B cell (primary cell): ENCODE results near the gene PIWIL1. TPM values are rescaled to one million over a fixed set of nuclear protein-coding genes. Genes with fewer than 3 reads are reported as not detected.

Source experiments
- ATAC-seq: fragments of 200-7000 bp; cut with Tn5 transposase; one replicate; pipeline ENCODE4 v1.10.0; 2021; ENCODE audit warnings: low read depth, mild to moderate bottlenecking, moderate number of reproducible peaks, moderate library complexity
- CTCF ChIA-PET: fragments of 350-600 bp; sonication (Branson Sonifier 250); formaldehyde crosslinking; loops from one replicate; lab custom pipeline; 2021; ENCODE audit warnings: antibody characterized with exemption, inconsistent platforms; lab: Charles Lee
- POLR2A ChIA-PET: fragments of 350-600 bp; sonication (Branson Sonifier 250); formaldehyde crosslinking; loops from one replicate; lab custom pipeline; 2021; ENCODE audit warnings: antibody characterized with exemption; lab: Charles Lee
- DNase-seq: peaks from one replicate; pipeline ENCODE4 v3.0.0; 2013
- H2AFZ ChIP-seq: 2 replicates; pipeline ENCODE4 v1.6.1; 2012; ENCODE audit warnings: mild to moderate bottlenecking, low read depth, low read length; ENCODE audit not compliant: insufficient read depth, poor library complexity, severe bottlenecking
- H3K27ac ChIP-seq, 2 donors: 1 replicate in 1 of 2; 2 replicates in 1 of 2; pipeline ENCODE4 v1.5.1; 2012 to 2013; ENCODE audit warnings: low read length in 2 of 2, mild to moderate bottlenecking in 2 of 2, moderate library complexity in 1 of 2
- H3K27me3 ChIP-seq, 4 experiments: fragments of 200-600 bp in 1 of 4; sonication (generic) in 1 of 4; replicated peaks in 1 of 4; 1 replicate in 2 of 4; 2 replicates in 2 of 4; pipeline versions ENCODE4 v1.6.1 to v1.7.0; 2013 to 2016; ENCODE audit warnings: low read length in 3 of 4, mild to moderate bottlenecking in 2 of 4, mixed read lengths in 1 of 4, moderate library complexity in 1 of 4; ENCODE audit not compliant: insufficient read depth in 4 of 4, control insufficient read depth in 3 of 4; ENCODE audit errors: control extremely low read depth in 1 of 4
- H3K36me3 ChIP-seq, 2 experiments: replicated peaks in 1 of 2; 1 replicate in 1 of 2; 2 replicates in 1 of 2; pipeline versions ENCODE4 v1.6.1 to v1.7.1; 2013; ENCODE audit warnings: low read length in 1 of 2; ENCODE audit not compliant: insufficient read depth in 2 of 2, control insufficient read depth in 1 of 2; ENCODE audit errors: control extremely low read depth in 1 of 2, extremely low read depth in 1 of 2
- H3K4me1 ChIP-seq, 2 donors: fragments of 200-600 bp in 1 of 2; sonication (generic) in 1 of 2; 1 replicate in 1 of 2; 2 replicates in 1 of 2; pipeline versions ENCODE4 v1.5.1 to v1.6.1; 2013 to 2017; ENCODE audit warnings: low read length in 2 of 2; ENCODE audit not compliant: control insufficient read depth in 2 of 2, insufficient read depth in 2 of 2
- H3K4me2 ChIP-seq: replicated peaks from 2 replicates; pipeline ENCODE3; 2012; ENCODE audit warnings: mild to moderate bottlenecking, low read depth, low read length; ENCODE audit not compliant: poor library complexity, severe bottlenecking
- H3K4me3 ChIP-seq, 5 experiments: fragments of 200-600 bp in 1 of 5; sonication (generic) in 1 of 5; 1 replicate in 3 of 5; 2 replicates in 2 of 5; pipeline versions ENCODE4 v1.5.1 to v1.7.0; 2011 to 2016; ENCODE audit warnings: low read length in 4 of 5, mild to moderate bottlenecking in 4 of 5, low read depth in 2 of 5, control low read depth in 1 of 5, moderate library complexity in 1 of 5; ENCODE audit not compliant: insufficient read depth in 1 of 5; ENCODE audit errors: control extremely low read depth in 1 of 5, extremely low read depth in 1 of 5
- H3K79me2 ChIP-seq: fragments of 200-600 bp; sonication (generic); one replicate; pipeline ENCODE4 v1.6.0; 2016; ENCODE audit warnings: low read length; ENCODE audit not compliant: control insufficient read depth, insufficient read depth
- H3K9ac ChIP-seq: fragments of 200-600 bp; sonication (generic); 2 replicates; pipeline ENCODE4 v1.6.1; 2017; ENCODE audit warnings: mild to moderate bottlenecking, low read length, moderate library complexity
- H3K9me3 ChIP-seq, 3 donors: one replicate each; pipeline versions ENCODE4 v1.6.1 to v1.7.1; 2013; ENCODE audit warnings: low read length in 2 of 3; ENCODE audit not compliant: control insufficient read depth in 2 of 3, insufficient read depth in 1 of 3; ENCODE audit errors: control extremely low read depth in 1 of 3
- H4K20me1 ChIP-seq: 2 replicates; pipeline ENCODE4 v1.6.0; 2012; ENCODE audit warnings: mild to moderate bottlenecking, low read length; ENCODE audit not compliant: insufficient read depth, control insufficient read depth, poor library complexity, severe bottlenecking
- H3K27ac Mint-ChIP-seq: one replicate; pipeline ENCODE4 v1.8.0; 2021; ENCODE audit warnings: mixed read lengths
- H3K27me3 Mint-ChIP-seq: one replicate; pipeline ENCODE4 v1.8.0; 2021; ENCODE audit warnings: mixed read lengths
- H3K4me1 Mint-ChIP-seq: one replicate; pipeline ENCODE4 v1.8.0; 2021; ENCODE audit warnings: mixed read lengths
- H3K4me3 Mint-ChIP-seq: one replicate; pipeline ENCODE4 v1.8.0; 2021; ENCODE audit warnings: mixed read lengths
- H3K9me3 Mint-ChIP-seq: one replicate; pipeline ENCODE4 v1.8.0; 2022; ENCODE audit warnings: mixed read lengths; ENCODE audit not compliant: insufficient read depth
- EZH2 ChIP-seq: IDR thresholded peaks from 2 replicates; pipeline ENCODE4 v1.6.1; 2012; ENCODE audit warnings: borderline replicate concordance, low read depth, mild to moderate bottlenecking, moderate library complexity, low read length; ENCODE audit not compliant: insufficient read depth, poor library complexity, severe bottlenecking
- WGBS: methylation state at CpG from one replicate; pipeline ENCODE4 v1.1.5; 2013; ENCODE audit warnings: missing lambda C conversion rate; ENCODE audit not compliant: insufficient coverage; 5-methylcytosine and 5-hydroxymethylcytosine counted together
- intact Hi-C: fragments of 100-400 bp; cut with micrococcal nuclease; formaldehyde crosslinking; loops from one replicate; pipeline ENCODE4 v1.10.0; 2022
- polyA plus RNA-seq: library from polyadenylated mRNA; depleted of rRNA; stranded (reverse); fragments of >200 nt; gene quantifications from 2 replicates; pipeline ENCODE4 v1.2.3, GENCODE V29; 2012
- total RNA-seq, 2 donors: library from RNA; stranded (reverse); fragments of 120-200 nt in 1 of 2; gene quantifications; 1 replicate in 1 of 2; 2 replicates in 1 of 2; pipeline versions ENCODE4 v1.2.3 to v1.2.4, GENCODE V29; 2013 to 2022
- TF ChIP-seq, protein P1 (sequence below): fragments of 200-600 bp; IDR thresholded peaks from one replicate; pipeline ENCODE4 v1.8.0; 2022; ENCODE audit warnings: antibody characterized with exemption, mild to moderate bottlenecking

The PIWIL1 gene
- total and polyA plus RNA-seq, 2 donors (not counting 1 experiment from before 2014, with no cell fraction given), result not detected

DNA sequence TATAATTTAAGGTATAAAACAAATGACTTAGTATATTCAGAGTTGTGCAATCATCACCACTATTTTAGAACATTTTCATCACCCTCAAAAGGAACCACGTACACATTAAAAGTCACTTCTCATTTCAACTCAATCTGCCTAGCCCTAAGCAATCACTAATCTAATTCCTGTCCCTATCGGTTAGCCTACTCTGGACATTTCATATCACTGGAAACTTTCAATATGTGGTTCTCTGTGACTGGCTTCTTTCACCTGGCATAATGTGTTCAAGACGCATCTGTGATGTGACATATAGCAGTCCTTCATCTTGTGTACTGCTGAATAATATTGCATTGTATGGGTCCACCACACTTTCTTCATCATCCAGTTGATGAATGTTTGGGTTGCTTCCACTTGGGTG lies 15.4 kb upstream of the PIWIL1 start:
- Histone ChIP-seq H2AFZ (no peak overlapping the region), H3K4me2 (no peak overlapping the region), H3K9me3 (no peaks in the 10 kb centered on the region), H4K20me1 (no peaks in the 10 kb centered on the region), H3K4me3 (no peak overlapping the region), H3K27ac (no peak overlapping the region), H3K4me1 (no peaks in the 10 kb centered on the region), H3K79me2 (no peaks in the 10 kb centered on the region), H3K36me3 (no peaks in the 10 kb centered on the region), H3K27me3 (no peaks in the 10 kb centered on the region), H3K9ac (no peak overlapping the region)
- H3K4me1 Mint-ChIP-seq, result no peaks in the 10 kb centered on the region
- H3K9me3 Mint-ChIP-seq, result no peaks in the 10 kb centered on the region
- intact Hi-C loops, result no loop called here
- DNase-seq, result no peak
- ATAC-seq, result no peak
- no peak overlapping the region for H3K27ac Mint-ChIP-seq
- TF ChIP-seq, protein P1, sequence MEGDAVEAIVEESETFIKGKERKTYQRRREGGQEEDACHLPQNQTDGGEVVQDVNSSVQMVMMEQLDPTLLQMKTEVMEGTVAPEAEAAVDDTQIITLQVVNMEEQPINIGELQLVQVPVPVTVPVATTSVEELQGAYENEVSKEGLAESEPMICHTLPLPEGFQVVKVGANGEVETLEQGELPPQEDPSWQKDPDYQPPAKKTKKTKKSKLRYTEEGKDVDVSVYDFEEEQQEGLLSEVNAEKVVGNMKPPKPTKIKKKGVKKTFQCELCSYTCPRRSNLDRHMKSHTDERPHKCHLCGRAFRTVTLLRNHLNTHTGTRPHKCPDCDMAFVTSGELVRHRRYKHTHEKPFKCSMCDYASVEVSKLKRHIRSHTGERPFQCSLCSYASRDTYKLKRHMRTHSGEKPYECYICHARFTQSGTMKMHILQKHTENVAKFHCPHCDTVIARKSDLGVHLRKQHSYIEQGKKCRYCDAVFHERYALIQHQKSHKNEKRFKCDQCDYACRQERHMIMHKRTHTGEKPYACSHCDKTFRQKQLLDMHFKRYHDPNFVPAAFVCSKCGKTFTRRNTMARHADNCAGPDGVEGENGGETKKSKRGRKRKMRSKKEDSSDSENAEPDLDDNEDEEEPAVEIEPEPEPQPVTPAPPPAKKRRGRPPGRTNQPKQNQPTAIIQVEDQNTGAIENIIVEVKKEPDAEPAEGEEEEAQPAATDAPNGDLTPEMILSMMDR, result no peak
- no peak for TF ChIP-seq EZH2
- WGBS, result 78% methylated on average over 2 of the region's 3 CpGs
- no peak overlapping the region for H3K4me3 Mint-ChIP-seq
- POLR2A ChIA-PET, result no interaction called here
- CTCF ChIA-PET, result no interaction called here
- H3K27me3 Mint-ChIP-seq, result no peaks in the 10 kb centered on the region

DNA sequence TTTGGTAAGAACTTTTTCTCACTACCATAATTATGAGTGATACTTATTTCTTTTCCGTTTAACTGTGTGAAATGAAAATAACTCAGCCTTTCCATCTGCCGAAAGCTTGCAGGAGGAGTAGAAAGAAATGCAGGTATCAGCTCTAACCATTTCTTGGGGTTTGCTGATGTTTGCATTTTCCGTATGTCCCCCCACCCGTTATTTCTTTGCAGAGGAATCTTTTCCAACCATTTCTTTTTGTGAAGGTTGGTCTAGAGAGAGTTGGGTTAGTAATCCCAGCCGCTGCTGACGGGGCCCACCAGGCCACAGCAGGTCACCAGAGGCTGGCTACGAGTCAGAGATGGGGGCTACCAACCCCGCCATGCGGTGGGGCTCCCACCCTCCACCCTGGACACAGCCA lies 7.0 kb upstream of the PIWIL1 start:
- H3K27ac ChIP-seq, result no peak overlapping the region
- H3K9me3 ChIP-seq, result no peaks in the 10 kb centered on the region
- ATAC-seq (no peak), DNase-seq (no peak)
- no peaks in the 10 kb centered on the region for H3K4me1 Mint-ChIP-seq
- no peak overlapping the region for H3K27ac Mint-ChIP-seq
- no peak overlapping the region for H3K4me3 ChIP-seq
- CTCF ChIA-PET, result no interaction called here
- 92% methylated on average over 6 of the region's 9 CpGs for WGBS
- H3K4me1 ChIP-seq, result no peaks in the 10 kb centered on the region
- H3K27me3 Mint-ChIP-seq, result peaks cover 11% of the 10 kb centered on the region
- POLR2A ChIA-PET, result no interaction called here
- no peaks in the 10 kb centered on the region for H3K9me3 Mint-ChIP-seq
- peaks cover 0 to 2% (median 0%) of the 10 kb centered on the region in 4 experiments for H3K27me3 ChIP-seq
- TF ChIP-seq EZH2, result no peak
- TF ChIP-seq, protein P1, result no peak
- no peaks in the 10 kb centered on the region for H3K36me3 ChIP-seq
- intact Hi-C loops, result no loop called here
- H3K79me2 ChIP-seq, result no peaks in the 10 kb centered on the region
- no peak overlapping the region for H3K4me2 ChIP-seq
- H2AFZ ChIP-seq, result no peak overlapping the region
- H3K4me3 Mint-ChIP-seq, result no peak overlapping the region
- no peaks in the 10 kb centered on the region for H4K20me1 ChIP-seq
- no peak overlapping the region for H3K9ac ChIP-seq
